Panc1 (cell line): ENCODE data around the gene MYO1H. TPM values are rescaled to one million over a fixed set of nuclear protein-coding genes. Genes with fewer than 3 reads are reported as not detected.

Experiments used
- ATAC-seq: fragments of 200-7000 bp; cut with Tn5 transposase; 2 replicates; pipeline ENCODE4 v1.9.1; 2020; ENCODE audit warnings: mild to moderate bottlenecking, moderate library complexity
- BruUV-seq: library from RNA; stranded (reverse); fragments of 400-500 nt; replicated peaks from 2 replicates; lab custom pipeline; 2021; lab: Mats Ljungman, UMichigan
- CTCF ChIA-PET: fragments of 300-600 bp; sonication (Branson Sonifier 250); formaldehyde crosslinking; loops from one replicate; lab custom pipeline; 2022; ENCODE audit warnings: antibody characterized with exemption; lab: Charles Lee
- POLR2A ChIA-PET: fragments of 300-600 bp; sonication (Branson Sonifier 250); formaldehyde crosslinking; loops from one replicate; lab custom pipeline; 2022; ENCODE audit warnings: antibody characterized with exemption; lab: Charles Lee
- DNase-seq: peaks from one replicate; pipeline ENCODE4 v3.0.0-alpha.2; 2010; ENCODE audit warnings: low read depth, low spot score
- H3K27ac ChIP-seq: 2 replicates; pipeline ENCODE4 v1.5.1; 2011; ENCODE audit warnings: mild to moderate bottlenecking, low read length, inconsistent platforms
- H3K27me3 ChIP-seq: fragments of 200-500 bp; sonication (Bioruptor generic); 2 replicates; pipeline ENCODE4 v1.6.0; 2014; ENCODE audit warnings: low read length, inconsistent platforms; ENCODE audit not compliant: control insufficient read depth, insufficient read depth
- H3K36me3 ChIP-seq: fragments of 200-500 bp; sonication (Bioruptor generic); 2 replicates; pipeline ENCODE4 v1.5.1; 2014; ENCODE audit warnings: inconsistent platforms, mild to moderate bottlenecking, low read length, moderate library complexity; ENCODE audit not compliant: control insufficient read depth, insufficient read depth
- H3K4me1 ChIP-seq: 2 replicates; pipeline ENCODE4 v1.5.1; 2011; ENCODE audit warnings: inconsistent platforms, mild to moderate bottlenecking, low read length, moderate library complexity; ENCODE audit not compliant: control insufficient read depth, insufficient read depth
- H3K4me3 ChIP-seq, 2 experiments: 2 replicates each; pipeline ENCODE4 v1.5.1; 2011 to 2012; ENCODE audit warnings: low read depth in 2 of 2, low read length in 2 of 2, mild to moderate bottlenecking in 2 of 2, inconsistent platforms in 1 of 2, moderate library complexity in 1 of 2
- H3K9me3 ChIP-seq: fragments of 200-500 bp; sonication (Bioruptor generic); 2 replicates; pipeline ENCODE4 v1.5.1; 2014; ENCODE audit warnings: low read depth, mild to moderate bottlenecking, inconsistent platforms, low read length, moderate library complexity; ENCODE audit not compliant: control insufficient read depth, insufficient read depth
- POLR2AphosphoS5 ChIP-seq: IDR thresholded peaks from 2 replicates; pipeline ENCODE4 v1.6.1; 2012; ENCODE audit warnings: mild to moderate bottlenecking, low read depth, low read length, moderate library complexity
- SIN3A ChIP-seq: IDR thresholded peaks from 2 replicates; pipeline ENCODE4 v1.6.1; 2012; ENCODE audit warnings: low read depth, mild to moderate bottlenecking, low read length, moderate library complexity, borderline replicate concordance; ENCODE audit not compliant: insufficient read depth
- TCF7L2 ChIP-seq: IDR thresholded peaks from 2 replicates; pipeline ENCODE4 v1.6.1; 2011; ENCODE audit warnings: mild to moderate bottlenecking, low read depth, low read length, inconsistent platforms
- in situ Hi-C: cut with HindIII; loops from 2 replicates; pipeline ENCODE4 v1.10.0; 2016; ENCODE audit warnings: low sequenced_read_pairs, low pct_unique_long_range_greater_than_20kb
- intact Hi-C: fragments of 100-400 bp; cut with micrococcal nuclease; formaldehyde crosslinking; loops from one replicate; pipeline ENCODE4 v1.10.0; 2022; ENCODE audit not compliant: unreplicated experiment
- total RNA-seq: library from RNA; stranded (reverse); gene quantifications from one replicate; pipeline ENCODE4 v1.2.1, GENCODE V29; 2021; ENCODE audit not compliant: unreplicated experiment
- TF ChIP-seq, protein P1 (sequence below), 2 experiments: IDR thresholded peaks; 2 replicates each; pipeline ENCODE4 v1.6.1; 2011 to 2012; ENCODE audit warnings: low read depth in 2 of 2, control low read depth in 1 of 2, low read length in 1 of 2, mild to moderate bottlenecking in 1 of 2, moderate library complexity in 1 of 2; ENCODE audit not compliant: insufficient read depth in 1 of 2
- TF ChIP-seq, protein P2 (sequence below): fragments of 450-650 bp; IDR thresholded peaks from 2 replicates; pipeline ENCODE4 v1.5.1; 2017; ENCODE audit warnings: mild to moderate bottlenecking

The MYO1H gene
- total RNA-seq, 1 experiment from 2014 or later = not detected

DNA sequence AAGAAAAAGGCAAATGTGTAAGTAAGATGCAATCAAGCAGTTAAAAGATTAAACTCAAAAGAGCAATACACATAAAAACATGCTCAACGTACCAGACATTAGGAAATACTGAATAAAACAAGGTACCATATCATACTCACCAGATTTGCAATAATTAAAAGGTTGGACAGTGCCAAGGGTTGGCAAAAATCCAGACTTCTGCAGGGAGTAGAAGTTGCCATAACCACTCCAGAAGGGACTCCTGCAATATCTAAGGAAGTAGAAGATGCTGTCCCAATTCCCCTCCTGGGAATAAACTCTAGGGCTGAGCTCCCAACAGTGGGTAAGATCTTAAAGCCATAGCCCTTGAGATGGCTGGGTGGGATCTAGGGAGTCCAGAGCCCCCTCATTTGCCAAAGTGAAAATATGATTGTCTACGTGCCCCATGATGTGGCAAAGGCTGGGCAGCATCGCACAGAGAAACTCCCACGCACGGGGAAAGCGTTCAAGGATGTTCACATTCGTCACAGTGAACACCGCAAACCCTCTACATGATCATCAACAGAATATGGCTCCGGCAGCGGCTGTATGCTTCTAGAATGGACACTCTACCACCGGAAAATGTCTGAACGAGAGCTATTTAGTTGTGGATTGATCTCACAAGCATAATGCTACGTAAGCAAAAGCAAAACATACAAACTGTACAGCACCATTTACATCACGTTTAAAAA is 117.1 kb downstream of the MYO1H start:
- H3K9me3 ChIP-seq = no peaks in the 10 kb centered on the region
- ChIA-PET POLR2A (no interaction called here), CTCF (no interaction called here)
- intact Hi-C loops (no loop called here), in situ Hi-C loops (no loop called here)
- DNase-seq (no peak), ATAC-seq (no peak)
- TF ChIP-seq SIN3A (no peak), POLR2AphosphoS5 (no peak)
- TF ChIP-seq, protein P1, sequence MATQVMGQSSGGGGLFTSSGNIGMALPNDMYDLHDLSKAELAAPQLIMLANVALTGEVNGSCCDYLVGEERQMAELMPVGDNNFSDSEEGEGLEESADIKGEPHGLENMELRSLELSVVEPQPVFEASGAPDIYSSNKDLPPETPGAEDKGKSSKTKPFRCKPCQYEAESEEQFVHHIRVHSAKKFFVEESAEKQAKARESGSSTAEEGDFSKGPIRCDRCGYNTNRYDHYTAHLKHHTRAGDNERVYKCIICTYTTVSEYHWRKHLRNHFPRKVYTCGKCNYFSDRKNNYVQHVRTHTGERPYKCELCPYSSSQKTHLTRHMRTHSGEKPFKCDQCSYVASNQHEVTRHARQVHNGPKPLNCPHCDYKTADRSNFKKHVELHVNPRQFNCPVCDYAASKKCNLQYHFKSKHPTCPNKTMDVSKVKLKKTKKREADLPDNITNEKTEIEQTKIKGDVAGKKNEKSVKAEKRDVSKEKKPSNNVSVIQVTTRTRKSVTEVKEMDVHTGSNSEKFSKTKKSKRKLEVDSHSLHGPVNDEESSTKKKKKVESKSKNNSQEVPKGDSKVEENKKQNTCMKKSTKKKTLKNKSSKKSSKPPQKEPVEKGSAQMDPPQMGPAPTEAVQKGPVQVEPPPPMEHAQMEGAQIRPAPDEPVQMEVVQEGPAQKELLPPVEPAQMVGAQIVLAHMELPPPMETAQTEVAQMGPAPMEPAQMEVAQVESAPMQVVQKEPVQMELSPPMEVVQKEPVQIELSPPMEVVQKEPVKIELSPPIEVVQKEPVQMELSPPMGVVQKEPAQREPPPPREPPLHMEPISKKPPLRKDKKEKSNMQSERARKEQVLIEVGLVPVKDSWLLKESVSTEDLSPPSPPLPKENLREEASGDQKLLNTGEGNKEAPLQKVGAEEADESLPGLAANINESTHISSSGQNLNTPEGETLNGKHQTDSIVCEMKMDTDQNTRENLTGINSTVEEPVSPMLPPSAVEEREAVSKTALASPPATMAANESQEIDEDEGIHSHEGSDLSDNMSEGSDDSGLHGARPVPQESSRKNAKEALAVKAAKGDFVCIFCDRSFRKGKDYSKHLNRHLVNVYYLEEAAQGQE (IDR thresholded peaks at IDR 0.05; ENCODE audit: insufficient read depth in 1 of 2, low read depth in 2 of 2, low read length in 1 of 2) = no peak
- H3K4me3 ChIP-seq = no peak overlapping the region
- H3K27me3 ChIP-seq = no peaks in the 10 kb centered on the region
- peaks cover 37% of the 10 kb centered on the region for H3K4me1 ChIP-seq
- no peaks in the 10 kb centered on the region; the same call in none of the 2 replicates for H3K36me3 ChIP-seq
- no TSS peak for BruUV-seq
- peak overlapping the region; percentile 87; the same call in 1 of the 2 replicates for H3K27ac ChIP-seq

DNA sequence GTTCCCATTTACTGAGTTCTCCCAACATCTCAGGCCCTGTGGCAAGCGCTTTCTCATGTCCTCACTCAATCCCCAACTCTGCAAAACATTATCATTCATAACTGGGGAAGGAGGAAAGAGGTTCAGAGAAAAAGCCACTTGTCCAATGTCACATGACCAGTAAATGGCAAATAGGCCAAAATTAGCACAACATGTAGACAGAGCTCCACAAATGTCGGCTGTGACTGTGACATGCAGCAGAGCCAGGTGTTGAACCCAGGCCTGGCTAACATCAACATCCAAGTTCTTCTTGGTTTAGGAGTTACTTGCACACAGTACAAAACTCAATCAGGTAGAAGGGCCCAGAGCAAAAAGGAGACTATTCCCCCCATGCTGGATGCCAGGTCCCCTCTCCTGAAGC is 118.6 kb downstream of the MYO1H start:
- CTCF ChIA-PET = no interaction called here
- Histone ChIP-seq H3K27ac (no peak overlapping the region), H3K27me3 (no peaks in the 10 kb centered on the region), H3K4me1 (peaks cover 35% of the 10 kb centered on the region), H3K9me3 (no peaks in the 10 kb centered on the region), H3K36me3 (no peaks in the 10 kb centered on the region; the same call in none of the 2 replicates), H3K4me3 (no peak overlapping the region)
- no peak for ATAC-seq
- no TSS peak for BruUV-seq
- DNase-seq = no peak
- in situ Hi-C loops (no loop called here), intact Hi-C loops (no loop called here)
- POLR2A ChIA-PET = no interaction called here
- TF ChIP-seq, protein P1 (IDR thresholded peaks at IDR 0.05; ENCODE audit: insufficient read depth in 1 of 2, low read depth in 2 of 2, low read length in 1 of 2) = no peak

DNA sequence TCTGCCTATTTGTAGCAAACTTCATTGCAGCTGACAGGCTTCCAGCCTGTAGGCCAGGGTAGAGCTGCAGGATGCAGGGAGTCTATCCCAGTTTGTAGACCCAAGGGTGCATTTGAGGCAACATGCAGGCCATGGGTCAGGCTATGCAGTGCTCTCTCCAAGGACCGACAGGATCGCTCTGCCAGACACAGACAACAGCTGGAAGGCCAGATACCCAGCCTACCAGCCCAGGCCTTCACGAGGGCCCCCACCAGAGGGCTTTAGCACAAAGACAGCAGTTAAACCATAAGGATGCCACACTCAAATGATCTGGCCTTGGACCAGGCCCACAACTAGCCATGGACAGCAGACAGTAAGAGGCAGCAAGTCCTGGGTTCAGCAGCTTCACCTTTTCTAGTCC is 119.1 kb downstream of the MYO1H start:
- no peak overlapping the region for H3K4me3 ChIP-seq
- in situ Hi-C loops = no loop called here
- TF ChIP-seq, protein P2, sequence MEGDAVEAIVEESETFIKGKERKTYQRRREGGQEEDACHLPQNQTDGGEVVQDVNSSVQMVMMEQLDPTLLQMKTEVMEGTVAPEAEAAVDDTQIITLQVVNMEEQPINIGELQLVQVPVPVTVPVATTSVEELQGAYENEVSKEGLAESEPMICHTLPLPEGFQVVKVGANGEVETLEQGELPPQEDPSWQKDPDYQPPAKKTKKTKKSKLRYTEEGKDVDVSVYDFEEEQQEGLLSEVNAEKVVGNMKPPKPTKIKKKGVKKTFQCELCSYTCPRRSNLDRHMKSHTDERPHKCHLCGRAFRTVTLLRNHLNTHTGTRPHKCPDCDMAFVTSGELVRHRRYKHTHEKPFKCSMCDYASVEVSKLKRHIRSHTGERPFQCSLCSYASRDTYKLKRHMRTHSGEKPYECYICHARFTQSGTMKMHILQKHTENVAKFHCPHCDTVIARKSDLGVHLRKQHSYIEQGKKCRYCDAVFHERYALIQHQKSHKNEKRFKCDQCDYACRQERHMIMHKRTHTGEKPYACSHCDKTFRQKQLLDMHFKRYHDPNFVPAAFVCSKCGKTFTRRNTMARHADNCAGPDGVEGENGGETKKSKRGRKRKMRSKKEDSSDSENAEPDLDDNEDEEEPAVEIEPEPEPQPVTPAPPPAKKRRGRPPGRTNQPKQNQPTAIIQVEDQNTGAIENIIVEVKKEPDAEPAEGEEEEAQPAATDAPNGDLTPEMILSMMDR = no peak
- TF ChIP-seq, protein P1 (IDR thresholded peaks at IDR 0.05; ENCODE audit: insufficient read depth in 1 of 2, low read depth in 2 of 2, low read length in 1 of 2) = no peak
- no peak for TF ChIP-seq POLR2AphosphoS5
- TF ChIP-seq SIN3A = no peak
- no peak for TF ChIP-seq TCF7L2

More for the DNA sequence above, 119.1 kb downstream of the MYO1H start:
- Histone ChIP-seq H3K4me1 (peaks cover 30% of the 10 kb centered on the region), H3K36me3 (no peaks in the 10 kb centered on the region; the same call in none of the 2 replicates), H3K27ac (no peak overlapping the region), H3K27me3 (no peaks in the 10 kb centered on the region), H3K9me3 (no peaks in the 10 kb centered on the region)
- intact Hi-C loops = no loop called here
- ChIA-PET POLR2A (no interaction called here), CTCF (no interaction called here)
- ATAC-seq (no peak), DNase-seq (no peak)
- no TSS peak for BruUV-seq
